ENCODE results near the gene SLC6A11.
A peak's percentile ranks its signal among the peaks of the same experiment; 100 is the strongest.

Gene SLC6A11

DNA sequence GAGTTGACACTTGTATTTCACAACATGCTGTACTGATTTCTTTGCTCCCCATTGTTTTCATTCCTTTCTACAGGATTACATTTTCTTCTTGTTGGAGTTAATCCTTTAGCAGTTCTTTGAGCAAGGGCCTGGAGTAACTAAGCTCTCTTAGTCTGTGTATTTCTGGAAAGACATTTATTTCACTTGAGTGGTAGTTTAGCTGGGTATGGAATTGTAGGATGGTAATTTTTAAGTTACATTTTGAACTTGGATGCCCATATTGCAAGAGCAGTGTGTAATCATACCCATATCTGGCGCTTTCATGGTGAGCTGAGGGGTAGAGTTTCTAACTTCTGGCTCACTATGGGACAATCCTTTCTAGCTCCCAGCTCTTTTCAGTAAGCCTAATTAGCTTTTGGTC lies 74.6 kb downstream of the SLC6A11 start:
- no peak for DNase-seq

DNA sequence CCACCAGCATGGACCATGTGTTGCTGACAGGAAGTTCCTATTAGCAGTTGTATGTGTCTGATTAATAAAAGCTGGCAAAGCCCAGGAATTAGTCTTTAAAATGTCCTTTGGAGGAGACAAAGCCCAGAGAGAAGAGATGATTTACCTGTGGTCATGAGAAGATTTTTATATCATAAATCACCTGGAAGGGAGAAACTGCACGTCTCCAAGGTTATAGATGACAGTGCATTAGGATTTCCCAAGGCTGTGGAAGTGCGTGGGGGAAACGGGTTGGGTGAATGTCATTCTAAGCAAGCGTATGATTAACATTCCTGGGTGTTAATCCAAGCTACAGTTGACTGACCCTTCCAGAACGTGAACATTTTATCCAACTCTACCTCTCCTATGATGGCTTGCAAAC lies 76.6 kb downstream of the SLC6A11 start:
- DNase-seq = no peak

DNA sequence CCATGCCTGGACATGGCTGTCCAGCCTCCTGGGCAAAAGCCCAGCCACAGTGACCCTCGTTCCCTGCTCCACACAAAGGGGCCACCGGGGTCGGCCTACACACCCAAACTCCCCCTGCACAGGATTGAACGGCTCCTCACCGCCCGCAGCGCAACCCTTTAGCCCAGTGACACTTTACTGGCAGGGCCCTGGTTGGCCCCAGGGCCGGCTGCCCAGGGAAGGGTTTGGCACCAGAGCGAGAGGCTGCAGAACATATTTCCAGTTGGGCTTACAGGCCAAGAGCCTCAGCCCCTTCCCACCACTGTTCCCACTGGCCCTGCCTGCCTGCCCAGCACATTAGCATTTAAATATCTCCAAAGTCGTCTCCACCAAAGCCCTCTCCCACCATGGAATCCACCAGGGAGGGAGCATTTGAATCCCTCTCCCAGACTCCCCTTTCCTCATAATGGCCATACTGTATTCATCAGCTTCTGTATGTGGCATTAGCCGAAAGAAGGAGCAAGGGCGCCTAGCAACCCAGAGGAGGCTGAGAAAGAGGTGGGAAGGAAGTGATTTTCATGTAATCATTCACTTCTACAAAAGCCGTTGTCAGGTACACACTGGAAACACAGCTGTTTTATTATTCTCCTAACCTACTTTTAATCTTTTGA lies 85.4 kb downstream of the SLC6A11 start:
- DNase-seq = peak; percentile 46

DNA sequence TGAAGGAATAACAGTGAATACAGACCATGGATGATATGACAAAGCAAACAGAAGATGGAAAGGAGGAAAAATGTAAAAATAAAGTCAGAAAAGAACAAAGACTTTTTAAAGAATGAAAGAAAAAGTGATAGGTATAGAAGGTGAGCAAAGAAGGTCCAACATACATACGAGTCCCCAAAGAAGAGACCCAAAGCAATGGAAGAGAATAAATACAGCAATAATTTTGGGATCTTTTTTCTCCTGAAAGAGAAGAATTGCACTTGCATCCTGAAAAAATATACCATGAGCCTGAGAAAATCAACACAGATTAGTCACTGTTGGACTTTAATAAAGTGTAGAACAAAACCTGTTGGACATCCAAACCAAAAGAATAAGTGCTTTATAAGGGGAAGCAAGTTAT lies 91.2 kb downstream of the SLC6A11 start:
- DNase-seq = no peak

DNA sequence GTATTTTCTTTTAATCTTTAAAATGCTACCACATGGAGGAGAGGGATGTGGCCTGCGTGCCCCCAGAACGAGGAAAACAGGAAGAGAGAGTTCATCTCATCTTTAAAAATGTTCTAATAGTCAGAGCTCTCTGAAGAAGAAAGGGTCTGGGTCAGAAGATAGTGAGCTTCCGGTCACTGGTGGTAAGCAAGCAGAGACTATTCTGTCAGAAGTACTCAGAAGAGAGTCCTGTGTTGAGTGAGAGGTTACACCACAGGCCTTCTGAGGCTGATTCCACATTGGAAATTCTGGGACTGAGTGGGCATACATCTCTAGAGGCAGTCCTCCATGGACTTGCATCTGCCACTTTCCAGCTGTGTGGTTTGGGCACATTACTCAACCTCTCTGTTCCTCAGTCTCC lies 94.3 kb downstream of the SLC6A11 start:
- DNase-seq = no peak

DNA sequence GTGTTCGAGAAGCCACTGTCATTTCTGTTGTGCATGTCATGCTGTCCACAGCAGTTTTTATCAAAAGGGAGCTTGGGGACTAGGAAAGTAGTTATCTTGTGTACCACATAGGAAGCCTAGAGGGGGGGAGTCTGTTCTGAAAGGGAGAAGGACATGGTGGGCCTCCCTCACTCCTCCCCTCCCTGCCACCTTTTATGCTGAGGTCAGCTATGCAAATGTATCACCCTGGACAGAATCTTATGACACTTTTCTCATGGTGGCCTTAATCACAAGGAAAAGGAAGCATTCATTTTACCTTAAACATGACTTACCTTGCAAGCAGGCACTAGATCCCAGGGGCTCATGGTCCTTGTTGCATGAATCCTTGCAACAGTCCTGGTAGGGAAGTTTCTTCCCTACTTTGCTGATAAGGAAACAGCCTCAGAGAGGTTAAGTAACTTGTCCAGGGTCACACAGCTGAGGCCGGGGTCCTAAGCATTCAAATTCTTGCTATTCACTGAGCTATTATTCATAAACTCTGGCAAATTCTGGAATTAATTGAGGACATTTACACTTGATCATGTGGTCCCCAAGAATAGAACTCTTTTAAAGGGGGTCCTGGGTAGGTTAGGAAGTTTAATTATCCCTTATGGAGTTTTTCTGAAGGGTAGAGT lies 95.4 kb downstream of the SLC6A11 start:
- DNase-seq = no peak

DNA sequence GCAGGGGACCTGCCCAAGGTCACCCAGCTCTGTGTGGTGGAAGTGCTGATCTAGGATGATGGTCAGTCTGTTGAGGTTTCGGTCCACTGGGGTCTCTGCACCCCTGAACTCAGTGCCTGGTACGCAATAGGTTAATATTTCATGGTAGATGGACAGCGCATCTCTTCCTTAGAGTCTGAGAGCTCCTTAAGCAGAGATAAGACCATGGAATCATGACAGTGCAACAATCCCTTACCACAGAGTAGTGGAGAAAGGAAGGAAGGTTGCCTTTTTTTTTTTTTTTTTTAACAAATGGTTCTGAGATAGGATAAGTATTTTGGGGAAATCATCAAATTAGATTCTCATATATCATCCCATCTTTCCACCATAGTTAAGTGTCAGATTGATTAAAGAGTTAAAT lies 96.8 kb downstream of the SLC6A11 start:
- no peak for DNase-seq

DNA sequence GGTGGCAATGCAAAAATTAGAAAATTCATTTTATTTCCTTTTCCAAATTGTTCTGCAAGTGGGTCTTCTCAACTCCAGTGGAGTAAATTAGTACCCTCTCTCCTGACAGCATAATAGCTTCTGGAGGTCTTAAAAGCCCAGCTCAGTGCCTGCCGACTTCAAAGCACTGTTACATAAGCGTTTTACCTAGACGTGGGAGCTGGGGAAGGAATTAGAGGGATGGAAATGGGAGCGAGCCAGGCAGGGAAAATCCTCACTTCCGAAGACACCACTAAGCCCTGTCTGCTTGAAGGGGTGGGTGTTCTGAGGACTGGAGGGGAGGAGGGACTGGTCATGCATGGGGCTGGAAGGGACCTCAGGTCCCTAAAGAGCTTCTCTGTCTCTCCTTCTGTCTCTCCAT lies 99.3 kb downstream of the SLC6A11 start:
- DNase-seq = no peak

DNA sequence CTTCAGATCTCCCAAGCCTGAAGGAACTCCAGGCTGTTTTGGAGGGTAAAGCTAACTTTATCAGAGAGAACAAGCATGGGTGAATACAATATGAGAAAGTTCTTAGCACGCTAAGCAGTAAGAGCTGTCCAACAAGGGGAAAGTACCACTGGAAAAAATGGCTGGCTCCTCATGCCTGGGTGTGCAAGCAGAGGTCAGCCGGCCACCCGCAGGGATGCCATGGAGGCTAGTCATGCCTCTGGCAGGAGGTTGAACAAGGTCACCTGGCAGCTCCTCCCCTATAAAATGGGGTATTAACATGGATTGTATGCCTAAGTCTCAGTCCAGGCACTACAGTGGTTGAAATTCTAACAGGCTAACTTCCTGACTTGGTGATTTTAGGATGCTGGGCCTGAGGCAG lies 101.1 kb downstream of the SLC6A11 start:
- DNase-seq = no peak

DNA sequence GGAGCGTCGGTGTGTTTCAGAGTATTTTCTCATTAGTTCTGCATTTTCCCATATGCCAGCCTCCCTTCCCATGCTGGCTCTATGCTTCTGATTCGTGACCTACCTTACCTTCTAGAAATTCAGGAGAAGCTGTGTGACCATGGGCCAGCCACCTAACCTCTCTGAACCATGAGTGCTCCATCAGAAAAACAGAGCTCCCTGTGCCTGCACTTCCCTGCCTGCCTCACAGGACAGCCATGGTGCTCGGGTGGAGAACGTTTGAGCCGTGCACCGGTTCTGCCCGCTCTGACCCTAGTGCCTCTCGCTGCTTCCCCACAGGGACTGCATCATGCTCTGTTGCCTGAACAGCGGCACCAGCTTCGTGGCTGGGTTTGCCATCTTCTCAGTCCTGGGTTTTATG lies 102.0 kb downstream of the SLC6A11 start:
- DNase-seq = no peak

DNA sequence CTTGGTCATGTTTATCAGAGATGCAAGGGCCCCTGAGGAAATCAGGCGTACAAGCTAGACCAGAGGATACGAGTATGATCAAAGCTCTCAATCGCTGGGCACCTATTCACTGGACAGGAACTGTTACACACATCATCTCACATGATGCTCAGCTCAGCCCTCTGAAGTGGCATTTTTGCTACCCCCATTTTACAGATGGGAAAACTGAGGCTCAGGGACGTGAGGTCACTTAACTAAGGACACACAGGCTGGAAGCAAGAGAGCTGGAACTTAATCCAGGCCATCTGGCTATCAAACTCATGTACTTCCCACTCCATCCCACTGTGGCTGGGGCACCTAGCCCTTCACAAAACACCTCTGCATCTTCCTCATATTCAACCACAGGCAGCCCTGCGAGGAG lies 103.6 kb downstream of the SLC6A11 start:
- no peak for DNase-seq

DNA sequence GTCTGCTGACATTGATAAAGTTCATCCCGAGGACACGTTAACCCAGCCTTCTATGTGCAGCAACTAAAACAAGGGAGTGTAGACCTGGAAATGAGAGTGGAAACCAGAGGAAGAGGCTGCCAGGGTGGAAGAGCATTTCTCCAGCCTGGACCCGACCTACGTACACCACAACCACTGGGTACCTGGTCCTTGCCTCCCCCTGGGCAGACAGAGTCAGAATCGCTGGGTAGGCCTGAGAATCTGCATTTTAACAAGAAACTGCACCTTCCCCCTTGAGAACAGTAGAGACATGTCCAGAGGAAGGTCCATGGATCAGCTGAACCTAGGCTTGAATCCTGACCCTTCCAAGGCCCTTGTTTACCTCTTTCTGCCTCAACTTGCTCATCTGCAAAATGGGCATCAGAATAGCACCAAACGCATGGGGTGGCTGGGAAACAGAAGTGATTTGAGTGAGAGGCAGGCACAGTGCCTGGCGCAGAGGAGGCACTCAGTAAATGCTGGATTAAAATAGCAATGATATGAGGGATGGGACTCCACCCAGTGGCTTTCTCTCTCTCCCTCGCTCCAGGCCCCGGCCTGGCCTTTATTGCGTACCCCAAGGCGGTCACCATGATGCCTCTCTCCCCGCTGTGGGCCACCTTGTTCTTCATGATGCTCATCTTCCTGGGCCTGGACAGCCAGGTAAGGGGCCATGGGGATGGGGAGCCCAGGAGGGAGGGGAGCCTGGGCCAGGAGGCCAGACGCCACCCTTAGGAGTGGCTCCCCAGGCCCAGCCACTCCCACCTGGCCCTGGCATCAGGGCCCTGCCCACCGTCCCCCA lies 109.6 kb downstream of the SLC6A11 start:
- no peak for DNase-seq

DNA sequence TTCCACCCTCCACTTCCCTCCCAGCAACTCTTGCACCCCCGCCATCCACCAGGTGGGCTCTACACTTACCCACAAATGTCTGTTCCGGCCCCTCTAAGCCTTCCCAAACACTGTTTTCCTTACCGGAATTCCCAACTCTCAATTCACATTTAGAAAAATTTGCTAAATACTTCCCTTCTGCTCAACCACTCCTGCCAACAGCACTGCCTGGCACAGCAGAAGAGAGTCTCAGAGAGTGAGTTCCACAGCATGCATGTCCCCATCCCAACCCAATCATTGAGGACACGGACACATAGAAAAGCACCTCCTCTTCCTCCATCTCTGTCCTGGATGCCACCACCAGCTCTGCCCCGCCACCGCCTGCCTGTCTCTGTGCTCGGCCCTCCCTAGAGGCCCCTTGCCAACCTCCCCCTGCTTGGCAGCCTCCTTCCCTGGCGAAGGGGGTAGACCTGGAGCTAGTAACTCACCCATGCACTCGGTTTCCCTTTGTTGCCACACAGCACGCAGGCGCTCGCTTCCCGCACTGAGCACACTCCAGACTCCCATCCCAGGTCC lies 110.3 kb downstream of the SLC6A11 start:
- peak; percentile 20 for DNase-seq

DNA sequence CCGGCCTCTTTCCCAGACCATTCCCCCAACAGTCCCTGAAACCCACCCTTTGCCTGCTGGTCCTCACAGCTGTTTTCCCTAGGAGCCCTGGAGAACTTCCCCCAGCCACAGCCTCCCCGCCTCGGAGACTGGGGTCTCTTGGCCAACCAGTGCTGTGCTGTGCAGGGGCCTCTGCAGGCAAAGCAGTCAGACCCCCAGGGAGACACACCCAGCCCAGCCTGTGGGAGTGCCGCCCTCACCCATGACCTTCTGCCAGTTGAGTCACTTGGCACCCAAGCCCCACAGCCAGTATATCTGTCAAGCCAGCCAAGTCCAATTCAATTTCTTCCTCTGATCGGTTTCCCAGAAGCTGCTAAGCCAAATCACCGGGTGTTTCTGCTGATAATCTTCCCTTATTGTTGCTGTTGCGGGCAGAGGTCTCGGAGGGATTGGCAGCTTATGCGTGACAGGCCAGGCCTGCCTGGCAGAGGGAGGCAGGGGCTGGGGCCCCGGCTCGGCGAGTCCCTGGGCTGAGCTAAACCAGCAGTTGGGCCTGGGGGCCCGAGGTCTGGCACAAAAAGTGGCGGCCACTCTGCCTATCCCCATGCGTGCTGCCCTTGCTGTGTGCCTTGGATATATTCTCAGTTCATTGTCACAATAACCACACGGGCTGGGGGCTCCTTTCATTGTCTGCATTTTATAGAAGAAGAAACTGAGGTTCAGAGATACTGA lies 110.9 kb downstream of the SLC6A11 start:
- no peak for DNase-seq

DNA sequence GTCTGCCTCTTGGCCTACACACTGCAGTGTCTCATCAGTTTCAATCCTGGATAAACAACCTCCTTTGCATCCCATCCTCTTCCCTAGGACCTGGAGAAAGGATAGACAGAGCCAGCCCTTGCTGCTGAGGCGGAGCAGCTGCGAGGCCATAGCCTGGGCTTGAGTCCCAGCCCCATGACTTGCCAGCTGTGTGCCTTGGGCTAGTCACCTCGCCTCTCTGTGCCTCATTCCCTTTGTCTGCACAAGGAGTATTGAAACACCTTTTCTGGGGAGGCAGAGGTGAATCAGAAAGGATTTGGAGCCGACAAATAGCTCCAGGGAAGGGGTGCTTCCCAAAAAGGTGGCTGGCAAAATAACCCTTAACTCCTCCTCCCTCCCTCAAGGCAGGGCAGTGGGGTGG lies 111.5 kb downstream of the SLC6A11 start:
- no peak for DNase-seq

DNA sequence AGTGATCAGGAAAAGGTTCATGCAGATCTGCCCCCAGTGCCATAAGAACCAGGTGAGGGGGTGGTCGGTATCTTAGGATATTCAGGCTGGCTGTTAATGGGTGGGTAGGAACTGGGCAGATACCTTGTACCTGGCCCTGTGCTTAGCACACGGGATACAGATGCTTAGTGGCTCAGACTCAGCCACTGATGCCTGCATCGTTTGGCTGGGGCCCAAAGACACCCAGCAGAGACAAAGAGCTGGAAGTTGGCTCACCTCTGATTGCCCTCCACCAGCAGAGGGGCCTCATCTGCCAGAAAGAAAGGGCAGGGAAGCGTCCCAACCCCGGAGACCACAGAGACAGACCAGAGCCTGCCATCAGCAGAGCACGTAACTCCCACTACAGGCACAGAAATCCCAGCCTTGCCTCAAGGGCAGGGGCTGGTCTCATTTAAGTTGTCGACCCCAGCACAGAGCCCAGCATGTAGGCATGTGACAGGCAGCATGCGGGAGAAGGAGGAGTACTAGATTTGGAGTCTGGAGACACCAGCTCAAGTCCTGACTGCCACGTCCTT lies 112.5 kb downstream of the SLC6A11 start:
- DNase-seq = no peak

DNA sequence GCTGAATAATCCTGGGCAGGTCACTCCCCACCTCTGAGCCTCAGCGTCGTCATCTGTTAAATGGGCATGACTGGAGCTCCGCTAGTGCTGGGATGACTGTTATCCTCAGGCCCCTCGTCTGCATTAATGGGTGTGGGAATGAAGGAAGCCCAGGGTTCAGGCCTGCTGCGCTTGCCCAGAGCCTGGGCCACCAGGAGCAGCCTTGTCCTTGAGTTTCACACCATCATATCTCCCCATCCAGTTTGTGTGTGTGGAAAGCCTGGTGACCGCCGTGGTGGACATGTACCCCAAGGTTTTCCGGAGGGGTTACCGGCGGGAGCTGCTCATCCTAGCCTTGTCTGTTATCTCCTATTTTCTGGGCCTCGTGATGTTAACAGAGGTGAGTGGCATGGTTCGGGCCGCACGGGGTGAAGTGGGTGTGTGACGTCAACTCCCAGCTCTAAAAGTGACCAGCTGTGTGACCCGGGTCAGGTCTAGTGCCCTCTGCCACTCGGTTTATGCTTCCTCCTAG lies 113.0 kb downstream of the SLC6A11 start:
- no peak for DNase-seq

DNA sequence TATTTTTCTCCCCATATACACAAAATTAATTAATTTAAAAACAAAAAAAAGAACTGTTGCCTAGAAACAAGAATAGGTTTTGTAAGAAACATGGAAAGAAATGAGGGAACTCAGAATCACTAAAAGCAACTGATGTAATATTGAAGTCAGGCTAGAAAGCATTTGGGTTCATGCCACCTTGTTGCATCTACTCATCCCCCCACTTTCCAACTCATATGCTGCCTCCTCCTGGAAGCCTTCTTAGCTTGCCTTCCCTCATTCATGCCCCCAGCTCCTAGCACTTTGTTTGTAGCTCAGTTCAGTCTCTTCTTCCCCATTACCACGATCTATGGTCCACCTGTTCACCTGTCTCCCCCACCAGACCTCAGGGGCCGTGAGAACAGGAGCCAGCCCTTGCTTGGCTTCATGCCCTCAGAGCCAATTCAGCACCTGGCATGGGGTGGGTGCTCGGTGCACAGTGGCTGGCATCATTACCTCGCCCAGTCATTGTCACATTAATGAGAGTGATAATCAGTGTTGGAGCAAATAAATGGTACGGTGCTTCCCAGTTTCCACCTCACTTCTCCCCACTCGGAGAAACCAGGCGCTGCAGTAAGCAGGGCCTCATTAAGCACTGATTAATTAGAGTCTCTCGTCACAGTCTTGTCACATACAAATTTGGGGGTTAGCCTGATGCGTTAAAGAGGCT lies 114.1 kb downstream of the SLC6A11 start:
- no peak for DNase-seq

DNA sequence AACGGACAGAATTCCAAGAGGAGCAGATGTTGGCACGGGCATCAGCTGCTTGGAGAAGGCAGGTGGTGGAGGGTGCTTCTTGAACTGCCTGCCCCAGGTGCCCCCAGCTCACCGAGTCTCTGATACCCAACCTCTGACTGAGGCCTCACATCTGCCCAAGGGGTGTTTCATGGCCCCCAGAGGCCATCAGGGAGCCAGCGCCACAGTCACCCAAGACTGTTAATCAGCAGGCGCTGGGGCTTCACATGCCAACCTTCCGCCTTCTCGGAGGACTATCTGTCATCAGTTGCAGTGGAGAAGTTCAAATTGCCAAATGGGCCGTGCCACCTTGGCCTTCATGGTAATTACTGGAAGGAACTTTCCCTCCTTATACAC lies 114.6 kb downstream of the SLC6A11 start:
- DNase-seq = no peak

DNA sequence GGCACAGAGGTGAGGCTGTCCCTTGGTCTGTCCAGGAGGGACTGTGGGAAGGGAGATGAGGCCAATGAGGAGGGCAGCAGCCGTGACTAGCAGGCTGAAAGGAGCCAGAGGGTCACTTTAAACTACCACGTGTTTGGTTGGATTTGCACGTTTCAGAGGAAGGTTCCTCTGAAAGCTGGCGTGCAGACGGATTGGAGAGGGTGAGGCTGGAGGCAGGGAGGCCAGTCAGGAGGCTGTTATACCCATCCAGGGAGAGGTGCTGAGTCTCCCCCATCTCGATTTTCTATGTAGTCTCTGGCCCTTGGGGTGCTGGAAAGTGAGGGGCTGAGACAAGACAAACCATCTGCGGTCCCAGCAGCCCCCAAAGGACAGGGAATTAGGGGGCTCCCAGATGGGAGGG lies 116.6 kb downstream of the SLC6A11 start:
- no peak for DNase-seq

DNA sequence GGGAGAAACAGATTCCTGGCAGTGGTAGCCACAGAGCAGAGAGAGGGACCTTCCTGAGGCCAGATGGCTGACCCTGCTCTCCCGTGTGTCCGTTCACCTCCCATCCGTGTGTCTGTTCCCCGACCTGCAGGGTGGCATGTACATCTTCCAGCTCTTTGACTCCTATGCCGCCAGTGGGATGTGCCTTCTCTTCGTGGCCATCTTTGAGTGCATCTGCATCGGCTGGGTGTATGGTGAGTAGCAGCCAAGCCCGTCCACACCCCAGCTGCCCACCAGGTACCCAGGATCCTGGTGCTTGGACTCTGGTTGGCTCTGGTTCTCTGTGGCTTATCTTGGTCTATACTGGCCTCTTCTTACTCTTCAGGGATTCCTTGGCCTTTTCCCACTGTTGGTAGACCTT lies 117.0 kb downstream of the SLC6A11 start:
- no peak for DNase-seq

DNA sequence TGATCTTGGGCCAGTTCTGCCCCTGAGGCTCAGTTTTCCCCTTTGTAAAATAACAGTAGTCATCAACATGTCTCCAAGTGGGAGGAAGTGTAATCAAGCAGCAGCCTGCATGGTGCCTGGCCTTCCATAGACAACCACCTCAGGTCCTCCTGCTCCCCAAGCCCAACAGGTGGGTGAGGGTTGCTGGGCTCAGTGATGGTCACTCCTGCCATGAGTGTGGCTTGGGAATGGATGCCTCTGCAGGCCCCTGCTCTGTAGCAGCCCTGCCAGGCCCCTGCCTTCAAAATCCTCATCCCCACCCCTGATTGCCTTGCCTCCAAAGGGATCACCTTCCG lies 117.4 kb downstream of the SLC6A11 start:
- no peak for DNase-seq

All from midbrain (tissue), 1 donor.